Measurements from ENCODE around the gene RAB40C. TPM values are rescaled to one million over a fixed set of nuclear protein-coding genes. Genes with fewer than 3 reads are reported as not detected.

RAB40C gene
- total and polyA plus RNA-seq, 3 donors from 2014 or later, result 27.6 to 51.2 (median 47.9) TPM

- WGBS, 2 donors, result 89 to 94% methylated on average over 18 to 47 of the region's 67 CpGs
- no peaks in the 10 kb centered on the region for H3K36me3 ChIP-seq (ENCODE audit: low read depth, missing control alignments)
- H3K27ac ChIP-seq, result no peak overlapping the region
- no peak for DNase-seq
- peaks cover 33% of the 10 kb centered on the region for H3K4me1 ChIP-seq
- H3K4me3 ChIP-seq, result no peak overlapping the region
- no peaks in the 10 kb centered on the region for H3K27me3 ChIP-seq
- TF ChIP-seq CTCF (IDR thresholded peaks at IDR 0.05) (no peak), POLR2A (IDR thresholded peaks at IDR 0.05) (no peak)
- intact Hi-C loops (cut with DNase I; ENCODE audit: low total_unique reads), result loop anchor here (10.0 kb wide), 1 partner anchor 48 kb away; no protein-coding TSS in a partner anchor
- H3K9me3 ChIP-seq, result no peaks in the 10 kb centered on the region
Observed at GRCh38 chr16:632486-633335, 42.8 kb downstream of the RAB40C start.

- no peak overlapping the region for H3K4me3 ChIP-seq
- intact Hi-C loops (cut with DNase I; ENCODE audit: low total_unique reads), result loop anchor here (10.0 kb wide), 1 partner anchor 49 kb away; no protein-coding TSS in a partner anchor
- H3K4me1 ChIP-seq, result peaks cover 40% of the 10 kb centered on the region
- WGBS, 2 donors, result 85 to 96% methylated on average over 23 to 65 of the region's 74 CpGs
- no peak overlapping the region for H3K27ac ChIP-seq
- TF ChIP-seq POLR2A (IDR thresholded peaks at IDR 0.05), result no peak
- TF ChIP-seq CTCF (IDR thresholded peaks at IDR 0.05), result no peak
- H3K27me3 ChIP-seq, result no peaks in the 10 kb centered on the region
- no peaks in the 10 kb centered on the region for H3K36me3 ChIP-seq (ENCODE audit: low read depth, missing control alignments)
- no peak for DNase-seq
- no peaks in the 10 kb centered on the region for H3K9me3 ChIP-seq
Observed at GRCh38 chr16:633336-634050, 43.6 kb downstream of the RAB40C start.

- TF ChIP-seq POLR2A (IDR thresholded peaks at IDR 0.05), result no peak
- no peak for TF ChIP-seq CTCF (IDR thresholded peaks at IDR 0.05)
- no peaks in the 10 kb centered on the region for H3K36me3 ChIP-seq (ENCODE audit: low read depth, missing control alignments)
- H3K27me3 ChIP-seq, result no peaks in the 10 kb centered on the region
- no peak for DNase-seq
- peaks cover 40% of the 10 kb centered on the region for H3K4me1 ChIP-seq
- WGBS, 2 donors, result 68 to 88% methylated on average over 9 to 22 of the region's 22 CpGs
- intact Hi-C loops (cut with DNase I; ENCODE audit: low total_unique reads), result loop anchor here (10.0 kb wide), 1 partner anchor 49 kb away; no protein-coding TSS in a partner anchor
- H3K9me3 ChIP-seq, result no peaks in the 10 kb centered on the region
- no peak overlapping the region for H3K4me3 ChIP-seq
- no peak overlapping the region for H3K27ac ChIP-seq
Observed at GRCh38 chr16:634051-634670, 44.3 kb downstream of the RAB40C start.

DNA sequence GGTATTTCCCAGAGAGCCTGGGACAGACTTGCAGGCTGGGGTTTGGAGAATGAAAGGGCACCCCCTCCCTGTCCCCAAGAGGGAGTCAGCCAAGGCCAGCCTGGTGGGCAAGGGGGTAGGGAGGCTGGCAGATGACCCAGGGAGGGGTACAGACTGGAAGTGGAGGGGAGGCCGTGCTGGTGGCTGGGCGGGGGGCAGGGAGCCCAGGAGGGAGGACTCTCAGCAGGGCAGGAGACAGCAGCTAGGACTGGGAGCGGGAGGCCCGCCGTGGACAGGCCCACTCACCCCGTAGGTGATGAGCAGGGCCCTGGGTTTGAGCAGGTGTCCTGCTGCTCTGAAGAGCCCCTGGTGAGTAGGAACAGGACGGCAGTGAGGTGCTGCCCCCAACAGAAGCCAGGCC is 45.1 kb downstream of the RAB40C start:
- intact Hi-C loops (cut with DNase I; ENCODE audit: low total_unique reads), result loop anchor here (10.0 kb wide), 1 partner anchor 50 kb away; no protein-coding TSS in a partner anchor
- whole genome bisulfite sequencing, 2 donors, result 69 to 88% methylated on average over 3 to 7 of the region's 7 CpGs
- DNase-seq, result no peak
- no peak overlapping the region for H3K27ac ChIP-seq
- H3K4me1 ChIP-seq, result peaks cover 34% of the 10 kb centered on the region
- H3K36me3 ChIP-seq (ENCODE audit: low read depth, missing control alignments), result no peaks in the 10 kb centered on the region
- TF ChIP-seq CTCF (IDR thresholded peaks at IDR 0.05) (no peak), POLR2A (IDR thresholded peaks at IDR 0.05) (no peak)
- no peak overlapping the region for H3K4me3 ChIP-seq
- no peaks in the 10 kb centered on the region for H3K9me3 ChIP-seq
- no peaks in the 10 kb centered on the region for H3K27me3 ChIP-seq
